ENCODE results near the gene ATP1B1.

DNA sequence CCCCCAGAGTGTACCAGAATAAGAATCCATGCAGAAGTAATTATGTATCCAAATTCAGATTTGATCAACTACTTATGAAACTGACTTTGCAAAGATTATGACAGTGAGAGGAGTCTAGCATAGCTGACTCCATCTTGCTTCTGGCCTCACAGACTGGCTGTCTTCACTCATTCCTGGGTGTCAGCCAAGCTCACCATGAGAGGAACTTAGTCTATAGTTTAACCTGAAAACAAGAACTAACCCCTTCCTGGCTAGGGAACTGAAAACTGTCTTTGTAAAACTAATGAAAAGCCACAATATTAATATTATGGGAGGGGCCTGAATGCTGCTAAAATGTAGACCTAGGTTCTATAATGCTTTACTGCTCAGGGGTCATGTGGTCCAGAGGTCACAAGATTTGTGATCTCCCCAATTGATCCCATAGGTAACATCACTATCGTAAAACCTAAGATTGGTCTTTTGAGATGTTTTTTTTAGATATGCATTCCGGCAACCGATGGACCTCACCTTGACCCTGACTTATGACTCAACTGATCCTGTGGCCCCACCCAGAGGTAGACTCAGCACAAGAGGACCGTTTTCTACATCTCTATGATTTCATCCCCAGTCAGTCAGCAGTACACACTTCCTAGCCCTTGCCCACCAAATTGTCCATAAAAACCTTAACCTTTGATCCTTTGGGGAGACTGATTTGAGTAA is 55.2 kb downstream of the ATP1B1 start:
- TF ChIP-seq, protein P1, sequence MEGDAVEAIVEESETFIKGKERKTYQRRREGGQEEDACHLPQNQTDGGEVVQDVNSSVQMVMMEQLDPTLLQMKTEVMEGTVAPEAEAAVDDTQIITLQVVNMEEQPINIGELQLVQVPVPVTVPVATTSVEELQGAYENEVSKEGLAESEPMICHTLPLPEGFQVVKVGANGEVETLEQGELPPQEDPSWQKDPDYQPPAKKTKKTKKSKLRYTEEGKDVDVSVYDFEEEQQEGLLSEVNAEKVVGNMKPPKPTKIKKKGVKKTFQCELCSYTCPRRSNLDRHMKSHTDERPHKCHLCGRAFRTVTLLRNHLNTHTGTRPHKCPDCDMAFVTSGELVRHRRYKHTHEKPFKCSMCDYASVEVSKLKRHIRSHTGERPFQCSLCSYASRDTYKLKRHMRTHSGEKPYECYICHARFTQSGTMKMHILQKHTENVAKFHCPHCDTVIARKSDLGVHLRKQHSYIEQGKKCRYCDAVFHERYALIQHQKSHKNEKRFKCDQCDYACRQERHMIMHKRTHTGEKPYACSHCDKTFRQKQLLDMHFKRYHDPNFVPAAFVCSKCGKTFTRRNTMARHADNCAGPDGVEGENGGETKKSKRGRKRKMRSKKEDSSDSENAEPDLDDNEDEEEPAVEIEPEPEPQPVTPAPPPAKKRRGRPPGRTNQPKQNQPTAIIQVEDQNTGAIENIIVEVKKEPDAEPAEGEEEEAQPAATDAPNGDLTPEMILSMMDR (IDR thresholded peaks at IDR 0.05) = no peak
- no peak for TF ChIP-seq POLR2A (IDR thresholded peaks at IDR 0.05)
- no peak for TF ChIP-seq EP300 (IDR thresholded peaks at IDR 0.05)
